ENCODE results near the gene WDR33.

WDR33 gene

GRCh38 chr2:127661072-127661649 is 149.8 kb downstream of the WDR33 start:
- TF ChIP-seq ZNF565 (CRISPR knock-in tag; conservative IDR thresholded peaks at IDR 0.05; ENCODE audit: low read depth) (no peak), CSDC2 (CRISPR knock-in tag; IDR thresholded peaks at IDR 0.05) (no peak), ESRRG (CRISPR knock-in tag; IDR thresholded peaks at IDR 0.05) (no peak), RARB (CRISPR knock-in tag; IDR thresholded peaks at IDR 0.05) (no peak), OSR1 (CRISPR knock-in tag; IDR thresholded peaks at IDR 0.05) (no peak), ZC3H10 (CRISPR knock-in tag; IDR thresholded peaks at IDR 0.05) (no peak), TSHZ2 (CRISPR knock-in tag; IDR thresholded peaks at IDR 0.05) (no peak), ZFP30 (CRISPR knock-in tag; IDR thresholded peaks at IDR 0.05) (no peak), TCF4 (CRISPR knock-in tag; IDR thresholded peaks at IDR 0.05; ENCODE audit: borderline replicate concordance) (no peak), GLIS3 (CRISPR knock-in tag; IDR thresholded peaks at IDR 0.05) (no peak), CREB5 (CRISPR knock-in tag; IDR thresholded peaks at IDR 0.05; ENCODE audit: low read depth) (no peak), ISL1 (CRISPR knock-in tag; IDR thresholded peaks at IDR 0.05) (no peak), TOX (CRISPR knock-in tag; IDR thresholded peaks at IDR 0.05; ENCODE audit: borderline replicate concordance) (no peak), ARNTL (CRISPR knock-in tag; IDR thresholded peaks at IDR 0.05; ENCODE audit: borderline replicate concordance, low read depth) (no peak), POU6F1 (CRISPR knock-in tag; IDR thresholded peaks at IDR 0.05; ENCODE audit: borderline replicate concordance, low read depth) (no peak), BACH2 (CRISPR knock-in tag; IDR thresholded peaks at IDR 0.05; ENCODE audit: borderline replicate concordance) (no peak), ZNF70 (CRISPR knock-in tag; IDR thresholded peaks at IDR 0.05) (no peak), CSRNP3 (CRISPR knock-in tag; IDR thresholded peaks at IDR 0.05) (no peak), SNAI2 (CRISPR knock-in tag; IDR thresholded peaks at IDR 0.05) (no peak), ZNF8 (CRISPR knock-in tag; IDR thresholded peaks at IDR 0.05) (no peak)
- ATAC-seq = no peak

GRCh38 chr2:127660291-127660578 is 150.7 kb downstream of the WDR33 start:
- TF ChIP-seq CREB5 (CRISPR knock-in tag; IDR thresholded peaks at IDR 0.05; ENCODE audit: low read depth) (no peak), ZC3H10 (CRISPR knock-in tag; IDR thresholded peaks at IDR 0.05) (no peak), ZNF70 (CRISPR knock-in tag; IDR thresholded peaks at IDR 0.05) (no peak), PPARA (CRISPR knock-in tag; IDR thresholded peaks at IDR 0.05; ENCODE audit: borderline replicate concordance) (no peak), BACH2 (CRISPR knock-in tag; IDR thresholded peaks at IDR 0.05; ENCODE audit: borderline replicate concordance) (no peak), RARB (CRISPR knock-in tag; IDR thresholded peaks at IDR 0.05) (no peak), ARNTL (CRISPR knock-in tag; IDR thresholded peaks at IDR 0.05; ENCODE audit: borderline replicate concordance, low read depth) (no peak), PATZ1 (CRISPR knock-in tag; IDR thresholded peaks at IDR 0.05; ENCODE audit: borderline replicate concordance) (no peak), CSDC2 (CRISPR knock-in tag; IDR thresholded peaks at IDR 0.05) (no peak), ZFP30 (CRISPR knock-in tag; IDR thresholded peaks at IDR 0.05) (no peak), GLIS3 (CRISPR knock-in tag; IDR thresholded peaks at IDR 0.05) (no peak), ISL1 (CRISPR knock-in tag; IDR thresholded peaks at IDR 0.05) (no peak), POU6F1 (CRISPR knock-in tag; IDR thresholded peaks at IDR 0.05; ENCODE audit: borderline replicate concordance, low read depth) (no peak)
- ATAC-seq = no peak

All from SK-N-SH treated with all-trans-retinoic acid at 6 μM for 48 hours (cell line).